ENCODE data around the gene SYT15. TPM values are rescaled to one million over a fixed set of nuclear protein-coding genes. Genes with fewer than 3 reads are reported as not detected.

Gene SYT15
- total and polyA plus RNA-seq, 10 of the 15 experiments (the other 5 are each of a cell fraction or from before 2014, with no cell fraction given): 0.03 to 0.67 (median 0.15) TPM

- TF ChIP-seq NFIC (IDR thresholded peaks at IDR 0.05; ENCODE audit: low read depth, low read length) (no peak), PAX8 (IDR thresholded peaks at IDR 0.05) (no peak), ZNF592 (IDR thresholded peaks at IDR 0.05) (no peak), ZSCAN29 (IDR thresholded peaks at IDR 0.05) (no peak)
Observed at GRCh38 chr10:46554166-46554781, 24.7 kb upstream of the SYT15 start (continued).

GRCh38 chr10:46555366-46555712 is 23.6 kb upstream of the SYT15 start:
- no peak overlapping the region for H2AFZ ChIP-seq (ENCODE audit: control insufficient read depth, low read depth, low read length)
- H3K4me3 ChIP-seq: no peak overlapping the region
- RAD21 ChIA-PET (ENCODE audit: unreplicated experiment): no interaction called here
- H3K27ac ChIP-seq (ENCODE audit: control insufficient read depth, insufficient read depth): no peak overlapping the region
- WGBS (ENCODE audit: insufficient coverage, insufficient replicate concordance, low lambda C conversion rate, missing lambda C conversion rate): 10% methylated on average over 4 of the region's 4 CpGs
- H3K4me2 ChIP-seq (ENCODE audit: control insufficient read depth, insufficient read depth): no peak overlapping the region
- H4K20me1 ChIP-seq (ENCODE audit: control insufficient read depth, insufficient read depth): peaks cover 3% of the 10 kb centered on the region; the same call in 1 of the 2 replicates
- ATAC-seq (no peak), DNase-seq (ENCODE audit: low read depth, low spot score) (no peak), FAIRE-seq (no peak)
- intact Hi-C loops (cut with micrococcal nuclease; ENCODE audit: unreplicated experiment): no loop called here
- H3K36me3 ChIP-seq (ENCODE audit: control insufficient read depth in 2 of 2, insufficient read depth in 2 of 2, low read length in 1 of 2): no peaks in the 10 kb centered on the region
- H3K4me1 ChIP-seq (ENCODE audit: control insufficient read depth, insufficient read depth, low read length): no peaks in the 10 kb centered on the region
- SMC1A ChIA-PET (ENCODE audit: uncharacterized antibody, unreplicated experiment): no interaction called here
- POLR2A ChIA-PET: no interaction called here
- CTCF ChIA-PET: no interaction called here
- in situ Hi-C loops (cut with MboI): no loop called here
- H3K27me3 ChIP-seq (replicated peaks in 1 of 2; ENCODE audit: control insufficient read depth in 2 of 2, insufficient read depth in 2 of 2, low read length in 1 of 2): peaks cover 6 to 8% of the 10 kb centered on the region in 2 experiments; a peak in 3 of 4 replicates
- H3K79me2 ChIP-seq (ENCODE audit: control insufficient read depth, insufficient read depth, low read length): no peaks in the 10 kb centered on the region
- TF ChIP-seq MEF2B (IDR thresholded peaks at IDR 0.05; ENCODE audit: partially characterized antibody, poor library complexity, severe bottlenecking) (no peak), KAT2A (conservative IDR thresholded peaks at IDR 0.05; ENCODE audit: control insufficient read depth, low read depth, low read length) (no peak), NR2F1 (conservative IDR thresholded peaks at IDR 0.05) (no peak)
- BruUV-seq (replicated peaks): no TSS peak
- no peak overlapping the region for H3K9ac ChIP-seq (ENCODE audit: control insufficient read depth, insufficient read depth, low read length)
- no peaks in the 10 kb centered on the region for H3K9me3 ChIP-seq (replicated peaks; ENCODE audit: control insufficient read depth, insufficient read depth, low read length)
